ENCODE results near the gene CRIP3. TPM values are rescaled to one million over a fixed set of nuclear protein-coding genes. Genes with fewer than 3 reads are reported as not detected.

CRIP3 gene
- total RNA-seq, 1 donor from 2014 or later: 3.4 TPM

GRCh38 chr6:43257367-43258145 is 51.1 kb downstream of the CRIP3 start:
- no peak for TF ChIP-seq CTCF (IDR thresholded peaks at IDR 0.05; ENCODE audit: unreplicated experiment)
- no peak overlapping the region for H3K4me3 Mint-ChIP-seq
- H3K27me3 Mint-ChIP-seq (ENCODE audit: low read depth): peaks cover 6% of the 10 kb centered on the region
- peaks cover 4% of the 10 kb centered on the region for H3K4me1 Mint-ChIP-seq
- no peak overlapping the region for H3K27ac Mint-ChIP-seq
- H3K36me3 Mint-ChIP-seq: no peaks in the 10 kb centered on the region
- DNase-seq (ENCODE audit: low spot score in 2 of 2, unreplicated experiment in 2 of 2): no peak
- no peaks in the 10 kb centered on the region for H3K9me3 Mint-ChIP-seq

GRCh38 chr6:43256670-43257366 is 51.8 kb downstream of the CRIP3 start:
- Mint-ChIP-seq H3K4me3 (no peak overlapping the region), H3K9me3 (no peaks in the 10 kb centered on the region), H3K4me1 (peaks cover 6% of the 10 kb centered on the region), H3K27ac (no peak overlapping the region), H3K36me3 (no peaks in the 10 kb centered on the region), H3K27me3 (ENCODE audit: low read depth) (peaks cover 8% of the 10 kb centered on the region)
- no peak for DNase-seq (ENCODE audit: low spot score in 2 of 2, unreplicated experiment in 2 of 2)
- TF ChIP-seq CTCF (IDR thresholded peaks at IDR 0.05; ENCODE audit: unreplicated experiment): no peak

Other genes starting within 250 kb of the CRIP3 start
- gene MRPL2, start 249.4 kb downstream of the CRIP3 start, total RNA-seq: 50.5 to 55.5 TPM (median 54.9 TPM) in 3 replicates
- gene KLC4, start 249.2 kb downstream of the CRIP3 start, total RNA-seq: 61.9 to 69.2 TPM (median 69.0 TPM) in 3 replicates
- gene PTK7, start 232.5 kb downstream of the CRIP3 start, total RNA-seq: 303 to 313 TPM (median 308 TPM) in 3 replicates
- gene SRF, start 137.6 kb downstream of the CRIP3 start, total RNA-seq: 52.0 to 52.8 TPM (median 52.2 TPM) in 3 replicates
- gene CUL9, start 126.6 kb downstream of the CRIP3 start, total RNA-seq: 65.5 to 72.1 TPM (median 71.6 TPM) in 3 replicates
- 49.0 to 52.3 TPM (median 49.4 TPM) in 3 replicates for gene DNPH1, start 79.3 kb downstream of the CRIP3 start, total RNA-seq
- gene TTBK1, start 65.3 kb downstream of the CRIP3 start, total RNA-seq: 0.29 to 0.34 TPM (median 0.29 TPM) in 3 replicates
- not detected in 3 replicates for gene SLC22A7, start 10.6 kb downstream of the CRIP3 start, total RNA-seq
- 26.9 to 29.0 TPM (median 28.1 TPM) in 3 replicates for gene ZNF318, start 60.8 kb upstream of the CRIP3 start, total RNA-seq
- gene ABCC10, start 118.7 kb upstream of the CRIP3 start, total RNA-seq: 55.8 to 60.2 TPM (median 60.1 TPM) in 3 replicates
- 3.5 to 4.7 TPM (median 4.1 TPM) in 3 replicates for gene DLK2, start 146.7 kb upstream of the CRIP3 start, total RNA-seq
- gene TJAP1, start 168.7 kb upstream of the CRIP3 start, total RNA-seq: 45.9 to 52.7 TPM (median 49.7 TPM) in 3 replicates
- gene LRRC73, start 201.5 kb upstream of the CRIP3 start, total RNA-seq: 0.58 to 0.72 TPM (median 0.60 TPM) in 3 replicates
- 107 to 112 TPM (median 111 TPM) in 3 replicates for gene YIPF3, start 208.1 kb upstream of the CRIP3 start, total RNA-seq
- 39.5 to 43.4 TPM (median 41.3 TPM) in 3 replicates for gene POLR1C, start 208.3 kb upstream of the CRIP3 start, total RNA-seq